Tibial nerve (tissue), 4 donors: ENCODE results near the gene RAET1E.

Experiments used
- EP300 ChIP-seq, 2 donors: sonication (generic); formaldehyde crosslinking; IDR thresholded peaks; one replicate each; pipeline ENCODE4 v1.6.1; 2017; ENCODE audit warnings: antibody characterized with exemption in 2 of 2, mild to moderate bottlenecking in 1 of 2
- TF ChIP-seq, protein P1 (sequence below), 5 experiments: fragments of 200-600 bp in 3 of 5; fragments of 450-650 bp in 2 of 5; sonication (generic) in 3 of 5; IDR thresholded peaks; one replicate each; pipeline ENCODE4 v1.5.1; 2016 to 2019; ENCODE audit warnings: antibody characterized with exemption in 5 of 5, mild to moderate bottlenecking in 3 of 5, moderate library complexity in 2 of 5

GRCh38 chr6:149871182-149871581, 26.7 kb downstream of the RAET1E start:
- TF ChIP-seq, protein P1, sequence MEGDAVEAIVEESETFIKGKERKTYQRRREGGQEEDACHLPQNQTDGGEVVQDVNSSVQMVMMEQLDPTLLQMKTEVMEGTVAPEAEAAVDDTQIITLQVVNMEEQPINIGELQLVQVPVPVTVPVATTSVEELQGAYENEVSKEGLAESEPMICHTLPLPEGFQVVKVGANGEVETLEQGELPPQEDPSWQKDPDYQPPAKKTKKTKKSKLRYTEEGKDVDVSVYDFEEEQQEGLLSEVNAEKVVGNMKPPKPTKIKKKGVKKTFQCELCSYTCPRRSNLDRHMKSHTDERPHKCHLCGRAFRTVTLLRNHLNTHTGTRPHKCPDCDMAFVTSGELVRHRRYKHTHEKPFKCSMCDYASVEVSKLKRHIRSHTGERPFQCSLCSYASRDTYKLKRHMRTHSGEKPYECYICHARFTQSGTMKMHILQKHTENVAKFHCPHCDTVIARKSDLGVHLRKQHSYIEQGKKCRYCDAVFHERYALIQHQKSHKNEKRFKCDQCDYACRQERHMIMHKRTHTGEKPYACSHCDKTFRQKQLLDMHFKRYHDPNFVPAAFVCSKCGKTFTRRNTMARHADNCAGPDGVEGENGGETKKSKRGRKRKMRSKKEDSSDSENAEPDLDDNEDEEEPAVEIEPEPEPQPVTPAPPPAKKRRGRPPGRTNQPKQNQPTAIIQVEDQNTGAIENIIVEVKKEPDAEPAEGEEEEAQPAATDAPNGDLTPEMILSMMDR (IDR thresholded peaks at IDR 0.05), result no peak
- no peak for TF ChIP-seq EP300 (IDR thresholded peaks at IDR 0.05)
